Peyer's patch (tissue), 4 donors: ENCODE measurements around the gene SYPL1.

Experiments
- POLR2A ChIP-seq, 2 donors: fragments of 450-650 bp; IDR thresholded peaks; one replicate each; pipeline ENCODE4 v1.5.1; 2017; ENCODE audit warnings: antibody characterized with exemption in 2 of 2, mild to moderate bottlenecking in 2 of 2, moderate library complexity in 2 of 2
- TF ChIP-seq, protein P1 (sequence below), 6 experiments: fragments of 450-650 bp in 4 of 6; fragments of 200-600 bp in 2 of 6; sonication (generic) in 1 of 6; IDR thresholded peaks; one replicate each; pipeline ENCODE4 v1.5.1; 2017 to 2019; ENCODE audit warnings: antibody characterized with exemption in 6 of 6, mild to moderate bottlenecking in 3 of 6, moderate library complexity in 1 of 6

DNA sequence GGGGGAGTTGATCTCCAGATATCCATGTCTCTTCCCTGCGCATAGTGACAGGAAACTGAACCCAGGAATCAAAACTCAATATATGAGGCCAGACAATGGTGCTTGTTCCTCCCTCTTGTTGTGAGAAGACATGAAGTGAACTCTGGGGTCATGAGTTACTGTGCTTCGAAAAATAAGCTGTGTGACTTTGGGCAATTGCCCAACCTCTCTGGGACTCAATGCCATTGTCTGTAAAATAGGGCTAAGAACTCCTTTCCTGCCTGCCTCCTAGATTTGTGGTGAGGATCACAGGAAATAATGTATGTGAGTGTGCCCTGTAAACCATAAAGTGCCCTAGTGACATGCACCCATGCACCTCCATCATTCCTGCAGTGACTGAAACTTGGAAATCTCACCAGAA lies 48.4 kb downstream of the SYPL1 start:
- no peak for TF ChIP-seq POLR2A (IDR thresholded peaks at IDR 0.05)
- TF ChIP-seq, protein P1, sequence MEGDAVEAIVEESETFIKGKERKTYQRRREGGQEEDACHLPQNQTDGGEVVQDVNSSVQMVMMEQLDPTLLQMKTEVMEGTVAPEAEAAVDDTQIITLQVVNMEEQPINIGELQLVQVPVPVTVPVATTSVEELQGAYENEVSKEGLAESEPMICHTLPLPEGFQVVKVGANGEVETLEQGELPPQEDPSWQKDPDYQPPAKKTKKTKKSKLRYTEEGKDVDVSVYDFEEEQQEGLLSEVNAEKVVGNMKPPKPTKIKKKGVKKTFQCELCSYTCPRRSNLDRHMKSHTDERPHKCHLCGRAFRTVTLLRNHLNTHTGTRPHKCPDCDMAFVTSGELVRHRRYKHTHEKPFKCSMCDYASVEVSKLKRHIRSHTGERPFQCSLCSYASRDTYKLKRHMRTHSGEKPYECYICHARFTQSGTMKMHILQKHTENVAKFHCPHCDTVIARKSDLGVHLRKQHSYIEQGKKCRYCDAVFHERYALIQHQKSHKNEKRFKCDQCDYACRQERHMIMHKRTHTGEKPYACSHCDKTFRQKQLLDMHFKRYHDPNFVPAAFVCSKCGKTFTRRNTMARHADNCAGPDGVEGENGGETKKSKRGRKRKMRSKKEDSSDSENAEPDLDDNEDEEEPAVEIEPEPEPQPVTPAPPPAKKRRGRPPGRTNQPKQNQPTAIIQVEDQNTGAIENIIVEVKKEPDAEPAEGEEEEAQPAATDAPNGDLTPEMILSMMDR (IDR thresholded peaks at IDR 0.05): no peak
